GM12878 (cell line): Measurements from ENCODE around the gene APOL4.

Experiments used
- ATF7 ChIP-seq: fragments of 450-650 bp; IDR thresholded peaks from 2 replicates; pipeline ENCODE4 v1.6.1; 2016; ENCODE audit warnings: low read depth, mild to moderate bottlenecking
- CREB1 ChIP-seq: IDR thresholded peaks from 2 replicates; pipeline ENCODE4 v1.6.1; 2012; ENCODE audit warnings: low read depth, mild to moderate bottlenecking, inconsistent platforms
- LARP7 ChIP-seq: fragments of 450-650 bp; IDR thresholded peaks from 2 replicates; pipeline ENCODE4 v1.6.1; 2017; ENCODE audit warnings: mild to moderate bottlenecking
- POLR2A ChIP-seq: IDR thresholded peaks from 2 replicates; pipeline ENCODE4 v1.6.1; 2011; ENCODE audit warnings: low read depth, mild to moderate bottlenecking, low read length
- SP1 ChIP-seq: IDR thresholded peaks from one replicate; pipeline ENCODE4 v1.6.1; 2011; ENCODE audit warnings: low read depth, low read length
- SREBF2 ChIP-seq: IDR thresholded peaks from 2 replicates; pipeline ENCODE4 v1.6.1; 2012; ENCODE audit warnings: mild to moderate bottlenecking, low read length
- ZNF274 ChIP-seq: IDR thresholded peaks from one replicate; pipeline ENCODE4 v1.8.0; 2011; ENCODE audit not compliant: insufficient read length, insufficient read depth
- TF ChIP-seq, protein P1 (sequence below): IDR thresholded peaks from 2 replicates; pipeline ENCODE4 v1.6.1; 2012; ENCODE audit warnings: low read depth, low read length, improper control_type of control experiment
- TF ChIP-seq, protein P2 (sequence below), 3 experiments: IDR thresholded peaks in 2 of 3; conservative IDR thresholded peaks in 1 of 3; 2 replicates each; pipeline ENCODE4 v1.5.1; 2011; ENCODE audit warnings: low read depth in 3 of 3, low read length in 3 of 3, mild to moderate bottlenecking in 3 of 3, control low read depth in 2 of 3, moderate library complexity in 2 of 3, inconsistent platforms in 1 of 3, mixed read lengths in 1 of 3; ENCODE audit not compliant: control insufficient read depth in 2 of 3, insufficient read depth in 1 of 3; ENCODE audit errors: extremely low read depth in 1 of 3
- TF ChIP-seq, protein P3 (sequence below): fragments of 450-650 bp; IDR thresholded peaks from 2 replicates; pipeline ENCODE4 v1.6.1; 2016; ENCODE audit warnings: mild to moderate bottlenecking, moderate library complexity, borderline replicate concordance
- TF ChIP-seq, protein P4 (sequence below): fragments of 450-650 bp; IDR thresholded peaks from 2 replicates; pipeline ENCODE4 v1.6.1; 2018; ENCODE audit warnings: borderline replicate concordance, mild to moderate bottlenecking; ENCODE audit not compliant: partially characterized antibody

DNA sequence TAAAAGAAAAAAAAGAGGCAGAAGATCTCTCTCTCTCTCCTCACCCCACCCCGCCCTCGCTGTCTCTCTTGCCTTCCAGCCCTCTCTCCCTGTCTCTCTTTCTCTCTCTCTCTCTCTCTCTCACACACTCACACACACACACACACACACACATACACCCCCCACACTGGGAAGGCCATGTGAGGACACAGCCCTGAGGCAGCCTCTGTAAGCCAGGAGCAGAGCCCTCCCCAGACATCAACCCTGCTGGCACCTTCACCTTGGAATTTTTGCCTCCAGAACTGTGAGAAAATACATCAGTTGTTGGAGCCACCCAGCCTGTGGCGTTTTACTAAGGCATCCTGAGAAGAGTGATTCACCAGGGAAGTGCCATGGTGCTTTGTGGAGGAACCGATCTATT is 55.7 kb downstream of the APOL4 start:
- TF ChIP-seq POLR2A (no peak), ATF7 (no peak), LARP7 (no peak), ZNF274 (no peak), CREB1 (no peak), SP1 (no peak), SREBF2 (no peak)
- TF ChIP-seq, protein P1, sequence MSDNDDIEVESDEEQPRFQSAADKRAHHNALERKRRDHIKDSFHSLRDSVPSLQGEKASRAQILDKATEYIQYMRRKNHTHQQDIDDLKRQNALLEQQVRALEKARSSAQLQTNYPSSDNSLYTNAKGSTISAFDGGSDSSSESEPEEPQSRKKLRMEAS: no peak
- TF ChIP-seq, protein P2, sequence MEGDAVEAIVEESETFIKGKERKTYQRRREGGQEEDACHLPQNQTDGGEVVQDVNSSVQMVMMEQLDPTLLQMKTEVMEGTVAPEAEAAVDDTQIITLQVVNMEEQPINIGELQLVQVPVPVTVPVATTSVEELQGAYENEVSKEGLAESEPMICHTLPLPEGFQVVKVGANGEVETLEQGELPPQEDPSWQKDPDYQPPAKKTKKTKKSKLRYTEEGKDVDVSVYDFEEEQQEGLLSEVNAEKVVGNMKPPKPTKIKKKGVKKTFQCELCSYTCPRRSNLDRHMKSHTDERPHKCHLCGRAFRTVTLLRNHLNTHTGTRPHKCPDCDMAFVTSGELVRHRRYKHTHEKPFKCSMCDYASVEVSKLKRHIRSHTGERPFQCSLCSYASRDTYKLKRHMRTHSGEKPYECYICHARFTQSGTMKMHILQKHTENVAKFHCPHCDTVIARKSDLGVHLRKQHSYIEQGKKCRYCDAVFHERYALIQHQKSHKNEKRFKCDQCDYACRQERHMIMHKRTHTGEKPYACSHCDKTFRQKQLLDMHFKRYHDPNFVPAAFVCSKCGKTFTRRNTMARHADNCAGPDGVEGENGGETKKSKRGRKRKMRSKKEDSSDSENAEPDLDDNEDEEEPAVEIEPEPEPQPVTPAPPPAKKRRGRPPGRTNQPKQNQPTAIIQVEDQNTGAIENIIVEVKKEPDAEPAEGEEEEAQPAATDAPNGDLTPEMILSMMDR (IDR thresholded peaks at IDR 0.05 in 2 of 3, conservative IDR thresholded peaks at IDR 0.05 in 1 of 3; ENCODE audit: control insufficient read depth in 2 of 3, extremely low read depth in 1 of 3, insufficient read depth in 1 of 3, low read depth in 3 of 3, low read length in 3 of 3): no peak
- TF ChIP-seq, protein P3, sequence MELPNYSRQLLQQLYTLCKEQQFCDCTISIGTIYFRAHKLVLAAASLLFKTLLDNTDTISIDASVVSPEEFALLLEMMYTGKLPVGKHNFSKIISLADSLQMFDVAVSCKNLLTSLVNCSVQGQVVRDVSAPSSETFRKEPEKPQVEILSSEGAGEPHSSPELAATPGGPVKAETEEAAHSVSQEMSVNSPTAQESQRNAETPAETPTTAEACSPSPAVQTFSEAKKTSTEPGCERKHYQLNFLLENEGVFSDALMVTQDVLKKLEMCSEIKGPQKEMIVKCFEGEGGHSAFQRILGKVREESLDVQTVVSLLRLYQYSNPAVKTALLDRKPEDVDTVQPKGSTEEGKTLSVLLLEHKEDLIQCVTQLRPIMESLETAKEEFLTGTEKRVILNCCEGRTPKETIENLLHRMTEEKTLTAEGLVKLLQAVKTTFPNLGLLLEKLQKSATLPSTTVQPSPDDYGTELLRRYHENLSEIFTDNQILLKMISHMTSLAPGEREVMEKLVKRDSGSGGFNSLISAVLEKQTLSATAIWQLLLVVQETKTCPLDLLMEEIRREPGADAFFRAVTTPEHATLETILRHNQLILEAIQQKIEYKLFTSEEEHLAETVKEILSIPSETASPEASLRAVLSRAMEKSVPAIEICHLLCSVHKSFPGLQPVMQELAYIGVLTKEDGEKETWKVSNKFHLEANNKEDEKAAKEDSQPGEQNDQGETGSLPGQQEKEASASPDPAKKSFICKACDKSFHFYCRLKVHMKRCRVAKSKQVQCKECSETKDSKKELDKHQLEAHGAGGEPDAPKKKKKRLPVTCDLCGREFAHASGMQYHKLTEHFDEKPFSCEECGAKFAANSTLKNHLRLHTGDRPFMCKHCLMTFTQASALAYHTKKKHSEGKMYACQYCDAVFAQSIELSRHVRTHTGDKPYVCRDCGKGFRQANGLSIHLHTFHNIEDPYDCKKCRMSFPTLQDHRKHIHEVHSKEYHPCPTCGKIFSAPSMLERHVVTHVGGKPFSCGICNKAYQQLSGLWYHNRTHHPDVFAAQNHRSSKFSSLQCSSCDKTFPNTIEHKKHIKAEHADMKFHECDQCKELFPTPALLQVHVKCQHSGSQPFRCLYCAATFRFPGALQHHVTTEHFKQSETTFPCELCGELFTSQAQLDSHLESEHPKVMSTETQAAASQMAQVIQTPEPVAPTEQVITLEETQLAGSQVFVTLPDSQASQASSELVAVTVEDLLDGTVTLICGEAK: no peak
- TF ChIP-seq, protein P4, sequence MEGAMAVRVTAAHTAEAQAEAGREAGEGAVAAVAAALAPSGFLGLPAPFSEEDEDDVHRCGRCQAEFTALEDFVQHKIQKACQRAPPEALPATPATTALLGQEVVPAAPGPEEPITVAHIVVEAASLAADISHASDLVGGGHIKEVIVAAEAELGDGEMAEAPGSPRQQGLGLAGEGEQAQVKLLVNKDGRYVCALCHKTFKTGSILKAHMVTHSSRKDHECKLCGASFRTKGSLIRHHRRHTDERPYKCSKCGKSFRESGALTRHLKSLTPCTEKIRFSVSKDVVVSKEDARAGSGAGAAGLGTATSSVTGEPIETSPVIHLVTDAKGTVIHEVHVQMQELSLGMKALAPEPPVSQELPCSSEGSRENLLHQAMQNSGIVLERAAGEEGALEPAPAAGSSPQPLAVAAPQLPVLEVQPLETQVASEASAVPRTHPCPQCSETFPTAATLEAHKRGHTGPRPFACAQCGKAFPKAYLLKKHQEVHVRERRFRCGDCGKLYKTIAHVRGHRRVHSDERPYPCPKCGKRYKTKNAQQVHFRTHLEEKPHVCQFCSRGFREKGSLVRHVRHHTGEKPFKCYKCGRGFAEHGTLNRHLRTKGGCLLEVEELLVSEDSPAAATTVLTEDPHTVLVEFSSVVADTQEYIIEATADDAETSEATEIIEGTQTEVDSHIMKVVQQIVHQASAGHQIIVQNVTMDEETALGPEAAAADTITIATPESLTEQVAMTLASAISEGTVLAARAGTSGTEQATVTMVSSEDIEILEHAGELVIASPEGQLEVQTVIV: no peak
